GM12892 (cell line): ENCODE results near the gene STOM.

ENCODE experiments used
- POLR2AphosphoS5 ChIP-seq: IDR thresholded peaks from 2 replicates; pipeline ENCODE4 v1.6.1; 2011; ENCODE audit warnings: low read depth, low read length, control low read depth
- TAF1 ChIP-seq: IDR thresholded peaks from 2 replicates; pipeline ENCODE4 v1.6.1; 2011; ENCODE audit warnings: low read depth, mild to moderate bottlenecking, control low read depth, low read length, borderline replicate concordance

DNA sequence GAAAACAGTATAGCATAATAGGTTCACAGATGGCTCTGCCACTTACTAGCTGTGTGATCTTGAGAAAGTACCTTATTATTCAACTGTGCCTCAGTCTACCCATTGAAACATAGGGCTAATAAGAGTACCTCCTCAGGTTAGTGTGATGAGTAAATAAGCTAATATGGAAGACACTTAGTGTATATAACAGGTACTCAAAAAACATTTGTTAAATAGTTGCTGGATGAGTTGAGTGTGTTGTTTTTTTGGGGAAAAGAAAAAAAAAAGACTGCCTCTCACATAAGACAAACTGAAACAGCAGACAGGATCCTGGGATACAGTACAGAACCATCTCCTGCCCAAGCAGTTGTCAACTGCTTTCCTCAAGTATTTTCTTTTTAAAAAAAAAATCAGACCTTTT, 5.2 kb downstream of the STOM start:
- no peak for TF ChIP-seq TAF1
- no peak for TF ChIP-seq POLR2AphosphoS5
